22Rv1 (cell line): Measurements from ENCODE around the gene RBMS3.

Experiments
- ZFX ChIP-seq: fragments of 450-650 bp; IDR thresholded peaks from 2 replicates; pipeline ENCODE4 v1.6.1; 2017; ENCODE audit warnings: antibody characterized with exemption, borderline replicate concordance
- TF ChIP-seq, protein P1 (sequence below): fragments of 450-650 bp; IDR thresholded peaks from 2 replicates; pipeline ENCODE4 v1.5.1; 2017; ENCODE audit warnings: mild to moderate bottlenecking

GRCh38 chr3:29319798-29320197, 38.9 kb downstream of the RBMS3 start:
- TF ChIP-seq, protein P1, sequence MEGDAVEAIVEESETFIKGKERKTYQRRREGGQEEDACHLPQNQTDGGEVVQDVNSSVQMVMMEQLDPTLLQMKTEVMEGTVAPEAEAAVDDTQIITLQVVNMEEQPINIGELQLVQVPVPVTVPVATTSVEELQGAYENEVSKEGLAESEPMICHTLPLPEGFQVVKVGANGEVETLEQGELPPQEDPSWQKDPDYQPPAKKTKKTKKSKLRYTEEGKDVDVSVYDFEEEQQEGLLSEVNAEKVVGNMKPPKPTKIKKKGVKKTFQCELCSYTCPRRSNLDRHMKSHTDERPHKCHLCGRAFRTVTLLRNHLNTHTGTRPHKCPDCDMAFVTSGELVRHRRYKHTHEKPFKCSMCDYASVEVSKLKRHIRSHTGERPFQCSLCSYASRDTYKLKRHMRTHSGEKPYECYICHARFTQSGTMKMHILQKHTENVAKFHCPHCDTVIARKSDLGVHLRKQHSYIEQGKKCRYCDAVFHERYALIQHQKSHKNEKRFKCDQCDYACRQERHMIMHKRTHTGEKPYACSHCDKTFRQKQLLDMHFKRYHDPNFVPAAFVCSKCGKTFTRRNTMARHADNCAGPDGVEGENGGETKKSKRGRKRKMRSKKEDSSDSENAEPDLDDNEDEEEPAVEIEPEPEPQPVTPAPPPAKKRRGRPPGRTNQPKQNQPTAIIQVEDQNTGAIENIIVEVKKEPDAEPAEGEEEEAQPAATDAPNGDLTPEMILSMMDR, result no peak
- TF ChIP-seq ZFX, result no peak
